MCF 10A (cell line): ENCODE results near the gene ASIC1. TPM values are rescaled to one million over a fixed set of nuclear protein-coding genes. Genes with fewer than 3 reads are reported as not detected.

Source experiments
- BruUV-seq: library from RNA; stranded (reverse); fragments of 400-500 nt; replicated peaks from 2 replicates; lab custom pipeline; 2021; lab: Mats Ljungman, UMichigan
- CTCF ChIA-PET: fragments of 300-600 bp; sonication (Branson Sonifier 250); formaldehyde crosslinking; extraction: SDS; loops from one replicate; lab custom pipeline; 2021; ENCODE audit warnings: antibody characterized with exemption, inconsistent platforms; lab: Yijun Ruan, JAX
- POLR2A ChIA-PET: fragments of 300-600, 350-650 bp; sonication (Branson Sonifier 250); formaldehyde crosslinking; extraction: SDS; loops from one replicate; lab custom pipeline; 2020; ENCODE audit warnings: antibody characterized with exemption, inconsistent platforms; lab: Yijun Ruan, JAX
- DNase-seq: peaks from one replicate; pipeline ENCODE4 v3.0.0-alpha.2; 2018; ENCODE audit not compliant: unreplicated experiment
- H3K27ac Mint-ChIP-seq: one replicate; pipeline ENCODE4 v1.8.0; 2022; ENCODE audit warnings: mild to moderate bottlenecking, low read depth, mixed read lengths; ENCODE audit not compliant: unreplicated experiment
- H3K27me3 Mint-ChIP-seq: one replicate; pipeline ENCODE4 v1.8.0; 2022; ENCODE audit warnings: mixed read lengths; ENCODE audit not compliant: insufficient read depth, unreplicated experiment
- H3K36me3 Mint-ChIP-seq: one replicate; pipeline ENCODE4 v1.8.0; 2022; ENCODE audit warnings: mild to moderate bottlenecking, moderate library complexity, mixed read lengths; ENCODE audit not compliant: insufficient read depth, unreplicated experiment
- H3K4me1 Mint-ChIP-seq: one replicate; pipeline ENCODE4 v1.8.0; 2022; ENCODE audit warnings: mixed read lengths; ENCODE audit not compliant: insufficient read depth, unreplicated experiment
- H3K4me3 Mint-ChIP-seq: one replicate; pipeline ENCODE4 v1.8.0; 2022; ENCODE audit warnings: mild to moderate bottlenecking, moderate library complexity, mixed read lengths; ENCODE audit not compliant: unreplicated experiment
- H3K9me3 Mint-ChIP-seq: one replicate; pipeline ENCODE4 v1.8.0; 2022; ENCODE audit warnings: mixed read lengths; ENCODE audit not compliant: unreplicated experiment
- CTCF ChIP-seq: fragments of 200-600 bp; IDR thresholded peaks from one replicate; pipeline ENCODE4 v1.8.0; 2022; ENCODE audit warnings: antibody characterized with exemption, mild to moderate bottlenecking; ENCODE audit not compliant: unreplicated experiment
- intact Hi-C: fragments of 100-400 bp; cut with micrococcal nuclease; formaldehyde crosslinking; loops from 2 replicates; pipeline ENCODE4 v1.14.1; 2022
- total RNA-seq: library from RNA; stranded (reverse); gene quantifications from 2 replicates; pipeline ENCODE4 v1.2.3, GENCODE V29; 2022

Gene ASIC1
- total RNA-seq, 1 experiment from 2014 or later: 1.7 TPM

DNA sequence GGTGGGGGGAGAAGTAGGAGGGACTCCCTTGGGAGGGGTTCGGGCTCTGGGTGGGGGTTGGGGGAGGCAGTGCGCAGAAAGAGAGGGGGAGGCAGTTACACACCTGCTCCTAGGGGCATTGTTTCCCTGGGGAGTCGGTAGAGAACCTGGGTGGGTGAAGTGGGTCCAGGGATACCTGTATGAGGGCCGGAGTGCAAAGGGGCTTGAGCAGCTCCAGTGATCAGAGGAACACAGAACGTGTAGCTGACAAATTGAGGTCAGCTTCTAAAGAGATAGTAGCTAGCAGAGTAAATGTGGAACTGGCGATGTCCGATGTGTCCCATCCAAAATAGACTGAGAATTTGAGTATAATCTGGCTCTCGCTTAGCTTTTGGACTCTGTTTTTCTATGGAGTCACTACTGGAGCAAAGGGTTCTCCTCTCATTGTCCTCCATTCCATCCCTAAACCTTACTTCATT, 28.2 kb downstream of the ASIC1 start:
- H3K27me3 Mint-ChIP-seq: no peaks in the 10 kb centered on the region
- no peak for DNase-seq
- H3K27ac Mint-ChIP-seq: peak overlapping the region; percentile 90
- intact Hi-C loops: no loop called here
- no TSS peak for BruUV-seq
- H3K4me1 Mint-ChIP-seq: peaks cover 33% of the 10 kb centered on the region
- ChIA-PET POLR2A (interaction anchor here (0.6 to 4.4 kb wide), 11 partner anchors 10 to 678 kb away, joined by 3 to 70 read pairs (median 6); partner anchors contain the start of genes ATF1, CERS5, COX14 and GPD1), CTCF (interaction anchor here (1.0 to 11.7 kb wide), 8 partner anchors 9 to 308 kb away, joined by 3 to 232 read pairs (median 8); partner anchors contain the start of genes CERS5, COX14 and GPD1)
- no peak for TF ChIP-seq CTCF
- H3K9me3 Mint-ChIP-seq: no peaks in the 10 kb centered on the region
- H3K36me3 Mint-ChIP-seq: peaks cover 38% of the 10 kb centered on the region
- H3K4me3 Mint-ChIP-seq: peak overlapping the region; percentile 87

DNA sequence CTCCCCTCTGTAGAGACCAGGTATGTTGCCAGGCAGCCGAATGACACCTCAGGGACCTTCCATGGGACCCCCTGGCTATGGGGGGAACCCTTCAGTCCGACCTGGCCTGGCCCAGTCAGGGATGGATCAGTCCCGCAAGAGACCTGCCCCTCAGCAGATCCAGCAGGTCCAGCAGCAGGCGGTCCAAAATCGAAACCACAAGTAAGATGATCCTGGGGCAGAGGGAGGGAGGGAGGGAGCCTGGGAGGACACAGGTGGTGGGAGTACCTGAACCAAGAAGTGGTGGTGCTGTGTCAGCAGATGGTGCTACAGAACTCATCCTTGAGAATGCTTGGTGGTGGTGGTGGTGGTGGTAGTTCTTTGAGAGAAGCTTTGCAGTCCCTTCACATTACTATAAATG, 28.8 kb downstream of the ASIC1 start:
- POLR2A ChIA-PET: interaction anchor here (0.6 to 4.4 kb wide), 6 partner anchors 25 to 552 kb away, joined by 3 to 70 read pairs (median 5); partner anchors contain the start of genes CERS5 and COX14
- peaks cover 33% of the 10 kb centered on the region for H3K4me1 Mint-ChIP-seq
- H3K36me3 Mint-ChIP-seq: peaks cover 43% of the 10 kb centered on the region
- no peaks in the 10 kb centered on the region for H3K9me3 Mint-ChIP-seq
- no peak for TF ChIP-seq CTCF
- CTCF ChIA-PET: interaction anchor here (1.4 to 11.7 kb wide), 3 partner anchors 11 to 90 kb away, joined by 5 to 232 read pairs (median 33); partner anchors contain the start of genes COX14 and GPD1
- no peak for DNase-seq
- H3K4me3 Mint-ChIP-seq: peak overlapping the region; percentile 87
- no peaks in the 10 kb centered on the region for H3K27me3 Mint-ChIP-seq
- H3K27ac Mint-ChIP-seq: no peak overlapping the region
- BruUV-seq: no TSS peak
- intact Hi-C loops: no loop called here

DNA sequence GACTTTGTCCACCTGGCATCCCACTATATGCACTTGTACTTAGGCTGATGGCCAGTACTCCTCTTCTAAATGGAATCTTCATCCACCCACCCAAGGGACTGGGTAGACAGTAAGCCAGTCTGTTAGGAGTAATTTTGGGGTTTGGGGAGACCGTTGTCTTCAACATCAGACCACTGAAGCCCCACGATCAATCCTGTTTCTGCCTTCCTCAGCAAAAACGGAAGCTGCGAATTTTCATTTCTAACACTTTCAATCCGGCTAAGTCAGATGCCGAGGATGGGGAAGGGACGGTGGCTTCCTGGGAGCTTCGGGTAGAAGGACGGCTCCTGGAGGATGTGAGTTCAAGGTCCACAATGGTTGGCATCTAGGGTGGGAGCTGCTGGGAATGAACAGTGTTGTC, 29.8 kb downstream of the ASIC1 start:
- POLR2A ChIA-PET: interaction anchor here (0.8 to 4.3 kb wide), 3 partner anchors 25 to 244 kb away, joined by 4 to 25 read pairs (median 9); partner anchors contain the start of genes BCDIN3D, CERS5 and COX14
- CTCF ChIA-PET: interaction anchor here (0.6 to 11.7 kb wide), 11 partner anchors 9 to 145 kb away, joined by 3 to 232 read pairs (median 7); partner anchors contain the start of genes COX14 and GPD1
- TF ChIP-seq CTCF: no peak
- Mint-ChIP-seq H3K4me1 (peaks cover 33% of the 10 kb centered on the region), H3K27me3 (no peaks in the 10 kb centered on the region), H3K36me3 (peaks cover 53% of the 10 kb centered on the region), H3K9me3 (no peaks in the 10 kb centered on the region), H3K27ac (peak overlapping the region; percentile 37), H3K4me3 (no peak overlapping the region)
- intact Hi-C loops: no loop called here
- no TSS peak for BruUV-seq
- no peak for DNase-seq

DNA sequence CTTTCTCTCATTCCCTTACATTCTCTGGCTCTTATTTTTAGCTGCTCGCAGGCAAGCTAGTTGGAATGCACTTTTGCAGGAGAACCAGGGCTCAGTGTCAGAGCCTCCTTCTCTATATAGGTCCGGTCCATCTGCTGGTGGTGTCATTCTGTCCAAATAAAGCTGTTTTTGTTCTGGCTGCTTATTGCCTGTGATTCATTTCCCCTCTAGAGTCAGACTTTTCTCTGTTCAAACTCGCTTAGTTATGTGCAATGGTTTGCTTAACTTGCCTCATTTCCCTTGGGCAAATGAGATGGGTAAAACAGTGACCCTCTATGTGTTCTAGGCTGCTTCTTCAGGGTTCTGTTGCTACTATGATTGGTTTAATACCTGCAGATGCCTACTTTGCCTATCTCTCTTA, 30.6 kb downstream of the ASIC1 start:
- Mint-ChIP-seq H3K4me3 (peak overlapping the region; percentile 26), H3K27ac (peak overlapping the region; percentile 37), H3K4me1 (peaks cover 33% of the 10 kb centered on the region), H3K9me3 (no peaks in the 10 kb centered on the region), H3K36me3 (peaks cover 62% of the 10 kb centered on the region), H3K27me3 (no peaks in the 10 kb centered on the region)
- intact Hi-C loops: no loop called here
- peak; percentile 47 for DNase-seq
- TF ChIP-seq CTCF: no peak
- no TSS peak for BruUV-seq
- POLR2A ChIA-PET: interaction anchor here (0.9 to 4.3 kb wide), 6 partner anchors 13 to 220 kb away, joined by 3 to 25 read pairs (median 6); partner anchors contain the start of genes CERS5 and COX14
- CTCF ChIA-PET: interaction anchor here (0.5 to 11.7 kb wide), 24 partner anchors 8 to 626 kb away, joined by 3 to 232 read pairs (median 4); partner anchors contain the start of genes COX14 and GPD1
